GM12878 (cell line): Measurements from ENCODE around the gene POLD1. TPM values are rescaled to one million over a fixed set of nuclear protein-coding genes. Genes with fewer than 3 reads are reported as not detected.

Source experiments
- ATAC-seq: fragments of 200-7000 bp; cut with Tn5 transposase; 3 replicates; pipeline ENCODE4 v1.9.1; 2020; ENCODE audit warnings: mild to moderate bottlenecking, moderate library complexity
- BruUV-seq: library from RNA; stranded (reverse); fragments of 400-500 nt; replicated peaks from 2 replicates; lab custom pipeline; 2021; lab: Mats Ljungman, UMichigan
- CTCF ChIA-PET: fragments of 300-600 bp; sonication (Branson Sonifier 250); formaldehyde crosslinking; extraction: SDS; loops from one replicate; lab custom pipeline; 2021; ENCODE audit warnings: inconsistent platforms; lab: Yijun Ruan, JAX
- POLR2A ChIA-PET: fragments of 350-600 bp; formaldehyde crosslinking; extraction: SDS; loops from one replicate; lab custom pipeline; 2021; ENCODE audit warnings: inconsistent platforms; lab: Charles Lee
- RAD21 ChIA-PET: fragments of 300-600 bp; sonication (Branson Sonifier 250); formaldehyde crosslinking; loops from one replicate; lab custom pipeline; 2023; ENCODE audit warnings: antibody characterized with exemption; ENCODE audit not compliant: unreplicated experiment; lab: Charles Lee
- SMC1A ChIA-PET: fragments of 300-600 bp; sonication (Branson Sonifier 250); formaldehyde crosslinking; loops from one replicate; lab custom pipeline; 2023; ENCODE audit not compliant: unreplicated experiment, uncharacterized antibody; lab: Charles Lee
- DNase-seq: peaks from one replicate; pipeline ENCODE4 v3.0.0-alpha.2; 2011; ENCODE audit warnings: low read depth, low spot score
- FAIRE-seq: peaks from 3 replicates; lab custom pipeline; 2011; peaks lifted over from hg19 to GRCh38; lab: Jason Lieb, UNC
- H2AFZ ChIP-seq: 2 replicates; pipeline ENCODE4 v1.6.0; 2011; ENCODE audit warnings: low read depth, low read length, control low read depth; ENCODE audit not compliant: control insufficient read depth
- H3K27ac ChIP-seq: 2 replicates; pipeline ENCODE4 v1.5.1; 2011; ENCODE audit warnings: control low read depth; ENCODE audit not compliant: control insufficient read depth, insufficient read depth
- H3K27me3 ChIP-seq, 2 experiments: replicated peaks in 1 of 2; 2 replicates each; pipeline versions ENCODE4 v1.6.0 to v1.6.1; 2011; ENCODE audit warnings: low read length in 1 of 2; ENCODE audit not compliant: control insufficient read depth in 2 of 2, insufficient read depth in 2 of 2
- H3K36me3 ChIP-seq, 2 experiments: 2 replicates each; pipeline ENCODE4 v1.5.1; 2011; ENCODE audit warnings: low read length in 1 of 2; ENCODE audit not compliant: control insufficient read depth in 2 of 2, insufficient read depth in 2 of 2
- H3K4me1 ChIP-seq: 2 replicates; pipeline ENCODE4 v1.6.1; 2011; ENCODE audit warnings: mild to moderate bottlenecking, low read length, moderate library complexity, mixed read lengths; ENCODE audit not compliant: control insufficient read depth, insufficient read depth
- H3K4me2 ChIP-seq: 2 replicates; pipeline ENCODE4 v1.6.0; 2011; ENCODE audit warnings: control low read depth; ENCODE audit not compliant: control insufficient read depth, insufficient read depth
- H3K4me3 ChIP-seq: fragments of 200-600 bp; sonication (generic); 2 replicates; pipeline ENCODE4 v1.5.1; 2016
- H3K79me2 ChIP-seq: 2 replicates; pipeline ENCODE4 v1.6.0; 2011; ENCODE audit warnings: low read length; ENCODE audit not compliant: control insufficient read depth, insufficient read depth
- H3K9ac ChIP-seq: 2 replicates; pipeline ENCODE4 v1.8.0; 2011; ENCODE audit warnings: low read length, control low read depth, mixed read lengths; ENCODE audit not compliant: control insufficient read depth, insufficient read depth
- H3K9me3 ChIP-seq: replicated peaks from 3 replicates; pipeline ENCODE4 v1.5.1; 2011; ENCODE audit warnings: mild to moderate bottlenecking, low read length; ENCODE audit not compliant: control insufficient read depth, insufficient read depth
- H4K20me1 ChIP-seq: 2 replicates; pipeline ENCODE4 v1.6.0; 2011; ENCODE audit not compliant: control insufficient read depth, insufficient read depth
- ATF7 ChIP-seq: fragments of 450-650 bp; IDR thresholded peaks from 2 replicates; pipeline ENCODE4 v1.6.1; 2016; ENCODE audit warnings: low read depth, mild to moderate bottlenecking
- BMI1 ChIP-seq: fragments of 450-650 bp; IDR thresholded peaks from 2 replicates; pipeline ENCODE4 v1.6.1; 2016; ENCODE audit warnings: mild to moderate bottlenecking, moderate library complexity, borderline replicate concordance
- CHD2 ChIP-seq: IDR thresholded peaks from 2 replicates; pipeline ENCODE4 v1.6.1; 2011; ENCODE audit warnings: low read depth, low read length, improper control_type of control experiment, borderline replicate concordance
- EZH2 ChIP-seq: IDR thresholded peaks from 2 replicates; pipeline ENCODE4 v1.6.1; 2012; ENCODE audit warnings: low read depth, mild to moderate bottlenecking, control low read depth, inconsistent platforms, low read length, borderline replicate concordance; ENCODE audit not compliant: control insufficient read depth
- HDAC6 ChIP-seq: fragments of 200-600 bp; sonication (generic); IDR thresholded peaks from one replicate; pipeline ENCODE4 v1.8.0; 2017; ENCODE audit warnings: antibody characterized with exemption; ENCODE audit not compliant: unreplicated experiment
- IKZF1 ChIP-seq: fragments of 450-650 bp; conservative IDR thresholded peaks from 2 replicates; pipeline ENCODE4 v1.6.1; 2017; ENCODE audit warnings: antibody characterized with exemption, mild to moderate bottlenecking
- POLR2A ChIP-seq: IDR thresholded peaks from 2 replicates; pipeline ENCODE4 v1.6.1; 2011; ENCODE audit warnings: low read depth, mild to moderate bottlenecking, low read length
- RAD21 ChIP-seq: IDR thresholded peaks from 2 replicates; pipeline ENCODE4 v1.6.1; 2011; ENCODE audit warnings: mild to moderate bottlenecking, low read depth, low read length, moderate library complexity; ENCODE audit not compliant: insufficient read depth
- RAD51 ChIP-seq: fragments of 450-650 bp; IDR thresholded peaks from 2 replicates; pipeline ENCODE4 v1.6.1; 2016; ENCODE audit warnings: moderate library complexity, mild to moderate bottlenecking, inconsistent platforms
- SMARCA5 ChIP-seq: fragments of 450-650 bp; IDR thresholded peaks from 2 replicates; pipeline ENCODE4 v1.6.1; 2017; ENCODE audit warnings: mild to moderate bottlenecking
- SRF ChIP-seq, 2 experiments: IDR thresholded peaks; 2 replicates each; pipeline ENCODE4 v1.6.1; 2011; ENCODE audit warnings: low read depth in 2 of 2, low read length in 2 of 2, mild to moderate bottlenecking in 1 of 2, moderate library complexity in 1 of 2
- TBL1XR1 ChIP-seq: IDR thresholded peaks from 2 replicates; pipeline ENCODE4 v1.6.1; 2012; ENCODE audit warnings: low read depth, low read length, improper control_type of control experiment
- WRNIP1 ChIP-seq: IDR thresholded peaks from 2 replicates; pipeline ENCODE4 v1.6.1; 2011; ENCODE audit warnings: low read depth, low read length, improper control_type of control experiment, borderline replicate concordance
- ZBED1 ChIP-seq: IDR thresholded peaks from 2 replicates; pipeline ENCODE4 v1.6.1; 2016; ENCODE audit warnings: borderline replicate concordance
- ZNF274 ChIP-seq: IDR thresholded peaks from one replicate; pipeline ENCODE4 v1.8.0; 2011; ENCODE audit not compliant: insufficient read length, insufficient read depth
- WGBS: methylation state at CpG from one replicate; pipeline ENCODE4 v1.1.6; 2016; ENCODE audit warnings: low lambda C conversion rate; ENCODE audit not compliant: insufficient replicate concordance, insufficient coverage; ENCODE audit errors: missing lambda C conversion rate; 5-methylcytosine and 5-hydroxymethylcytosine counted together
- in situ Hi-C: fragments of 300-500 bp; cut with MboI; formaldehyde crosslinking; loops from 9 replicates; pipeline ENCODE4 v1.14.3; 2018; ENCODE audit warnings: mixed read lengths
- intact Hi-C: fragments of 100-400 bp; cut with micrococcal nuclease; formaldehyde crosslinking; loops from one replicate; pipeline ENCODE4 v1.14.2; 2022; ENCODE audit not compliant: unreplicated experiment
- polyA plus RNA-seq, 11 experiments: library from polyadenylated mRNA; depleted of rRNA in 4 of 11; unstranded in 6 of 11; stranded (reverse) in 5 of 11; fragments of >200 nt; fragmentation: Nextera tagmentation in 4 of 11; fragmentation: Illumina TruSeq in 1 of 11; extraction: Ambion mirVana in 4 of 11; extraction: Trizol in 1 of 11; gene quantifications; 1 replicate in 1 of 11; 2 replicates in 10 of 11; pipeline versions ENCODE4 v1.2.1 to v1.2.3, GENCODE V29; 2011 to 2016; ENCODE audit warnings: inconsistent platforms in 2 of 11, missing spikeins in 2 of 11, low read depth in 1 of 11
- total RNA-seq, 4 experiments: library from RNA; depleted of rRNA in 3 of 4; stranded (reverse); fragments of >200 nt in 3 of 4; fragmentation: Illumina TruSeq in 1 of 4; extraction: Trizol in 1 of 4; gene quantifications; 2 replicates each; pipeline versions ENCODE4 v1.2.1 to v1.2.3, GENCODE V29; 2013 to 2021
- TF ChIP-seq, protein P1 (sequence below), 3 experiments: IDR thresholded peaks in 2 of 3; conservative IDR thresholded peaks in 1 of 3; 2 replicates each; pipeline ENCODE4 v1.5.1; 2011; ENCODE audit warnings: low read depth in 3 of 3, low read length in 3 of 3, mild to moderate bottlenecking in 3 of 3, control low read depth in 2 of 3, moderate library complexity in 2 of 3, inconsistent platforms in 1 of 3, mixed read lengths in 1 of 3; ENCODE audit not compliant: control insufficient read depth in 2 of 3, insufficient read depth in 1 of 3; ENCODE audit errors: extremely low read depth in 1 of 3
- TF ChIP-seq, protein P2 (sequence below): fragments of 450-650 bp; conservative IDR thresholded peaks from 2 replicates; pipeline ENCODE4 v1.6.1; 2017; ENCODE audit warnings: mild to moderate bottlenecking, moderate library complexity
- TF ChIP-seq, protein P3 (sequence below): fragments of 450-650 bp; IDR thresholded peaks from 2 replicates; pipeline ENCODE4 v1.6.1; 2014; ENCODE audit warnings: mild to moderate bottlenecking

The POLD1 gene
- total and polyA plus RNA-seq, 10 of the 15 experiments (the other 5 are each of a cell fraction or from before 2014, with no cell fraction given) = 0.76 to 165 (median 63.4) TPM

DNA sequence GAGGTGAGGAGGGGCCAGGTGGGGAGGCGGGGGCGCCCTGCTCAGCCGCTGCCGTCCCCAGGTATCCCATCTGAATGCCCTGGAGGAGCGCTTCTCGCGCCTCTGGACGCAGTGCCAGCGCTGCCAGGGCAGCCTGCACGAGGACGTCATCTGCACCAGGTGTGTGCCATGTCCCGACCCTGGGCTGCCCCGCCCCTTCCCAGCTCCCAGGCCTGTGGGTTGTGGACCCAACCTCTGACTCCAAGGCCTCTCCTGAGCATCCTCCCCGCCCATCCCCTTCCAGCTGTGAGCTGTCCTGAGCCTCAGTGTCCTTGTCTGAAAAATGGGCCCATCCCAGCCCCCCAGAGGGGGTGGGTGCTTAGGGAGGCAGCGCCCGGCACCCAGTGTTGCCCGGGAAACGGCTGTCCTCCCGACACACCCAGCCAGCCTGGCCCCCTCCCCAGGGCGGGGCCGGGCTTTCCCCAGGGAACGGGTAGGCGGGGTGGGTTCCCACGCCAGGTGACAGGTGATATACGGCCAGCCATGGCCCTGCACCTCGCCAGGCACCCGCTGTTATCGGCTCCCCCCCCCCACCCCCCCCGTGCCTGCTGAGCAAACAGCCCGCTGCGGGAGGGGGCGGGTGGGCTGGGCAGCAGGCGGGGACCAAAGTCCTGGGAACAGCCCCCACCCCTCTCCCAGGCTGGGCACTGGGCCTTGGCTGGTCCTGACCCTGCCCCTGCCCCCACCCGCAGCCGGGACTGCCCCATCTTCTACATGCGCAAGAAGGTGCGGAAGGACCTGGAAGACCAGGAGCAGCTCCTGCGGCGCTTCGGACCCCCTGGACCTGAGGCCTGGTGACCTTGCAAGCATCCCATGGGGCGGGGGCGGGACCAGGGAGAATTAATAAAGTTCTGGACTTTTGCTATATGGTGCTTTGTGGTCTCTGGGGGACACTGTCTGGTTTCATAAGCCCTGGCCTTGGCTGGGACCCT, 33.2 kb downstream of the POLD1 start:
- H2AFZ ChIP-seq = no peak overlapping the region
- DNase-seq (no peak), FAIRE-seq (no peak), ATAC-seq (no peak)
- WGBS = 36% methylated on average over 24 of the region's 42 CpGs
- peaks cover 0 to 5% of the 10 kb centered on the region in 2 experiments; a peak in 3 of 4 replicates for H3K36me3 ChIP-seq
- intact Hi-C loops (loop anchor here (2.0 kb wide), 3 partner anchors 15 to 49 kb away; partner anchors contain the start of gene MYBPC2), in situ Hi-C loops (no loop called here)
- peak overlapping the region; percentile 72 for H3K4me2 ChIP-seq
- H3K9me3 ChIP-seq = no peaks in the 10 kb centered on the region
- H4K20me1 ChIP-seq = no peaks in the 10 kb centered on the region
- BruUV-seq = no TSS peak
- ChIA-PET CTCF (interaction anchor here (0.7 to 4.2 kb wide), 4 partner anchors 13 to 60 kb away, joined by 3 to 30 read pairs (median 16); no protein-coding TSS in a partner anchor), RAD21 (interaction anchor here (0.6 to 2.7 kb wide), 8 partner anchors 11 to 88 kb away, joined by 3 to 6 read pairs (median 4); partner anchors contain the start of genes KCNC3 and NAPSA), SMC1A (interaction anchor here (1.0 kb wide), 1 partner anchor 32 kb away, joined by 4 read pairs; no protein-coding TSS in a partner anchor), POLR2A (interaction anchor here (0.6 to 4.8 kb wide), 9 partner anchors 12 to 1544 kb away, joined by 3 to 26 read pairs (median 4); no protein-coding TSS in a partner anchor)
- H3K27ac ChIP-seq = peak overlapping the region; percentile 95
- peaks cover 40% of the 10 kb centered on the region for H3K4me1 ChIP-seq
- peaks cover 31% of the 10 kb centered on the region for H3K79me2 ChIP-seq
- H3K4me3 ChIP-seq = peak overlapping the region; percentile 78; the same call in 1 of the 2 replicates
- H3K27me3 ChIP-seq = no peaks in the 10 kb centered on the region
- H3K9ac ChIP-seq = peak overlapping the region; percentile 60; the same call in 1 of the 2 replicates
- no peak for TF ChIP-seq TBL1XR1
- TF ChIP-seq SMARCA5 = peak; percentile 89
- no peak for TF ChIP-seq EZH2
- TF ChIP-seq IKZF1 = no peak; the same call in 1 of the 2 replicates
- no peak for TF ChIP-seq SRF (IDR thresholded peaks at IDR 0.05; ENCODE audit: low read depth in 2 of 2, low read length in 2 of 2)
- TF ChIP-seq ZNF274 = no peak
- no peak for TF ChIP-seq BMI1
- TF ChIP-seq WRNIP1 = no peak
- TF ChIP-seq RAD51 = no peak
- TF ChIP-seq ZBED1 = no peak
- TF ChIP-seq, protein P1, sequence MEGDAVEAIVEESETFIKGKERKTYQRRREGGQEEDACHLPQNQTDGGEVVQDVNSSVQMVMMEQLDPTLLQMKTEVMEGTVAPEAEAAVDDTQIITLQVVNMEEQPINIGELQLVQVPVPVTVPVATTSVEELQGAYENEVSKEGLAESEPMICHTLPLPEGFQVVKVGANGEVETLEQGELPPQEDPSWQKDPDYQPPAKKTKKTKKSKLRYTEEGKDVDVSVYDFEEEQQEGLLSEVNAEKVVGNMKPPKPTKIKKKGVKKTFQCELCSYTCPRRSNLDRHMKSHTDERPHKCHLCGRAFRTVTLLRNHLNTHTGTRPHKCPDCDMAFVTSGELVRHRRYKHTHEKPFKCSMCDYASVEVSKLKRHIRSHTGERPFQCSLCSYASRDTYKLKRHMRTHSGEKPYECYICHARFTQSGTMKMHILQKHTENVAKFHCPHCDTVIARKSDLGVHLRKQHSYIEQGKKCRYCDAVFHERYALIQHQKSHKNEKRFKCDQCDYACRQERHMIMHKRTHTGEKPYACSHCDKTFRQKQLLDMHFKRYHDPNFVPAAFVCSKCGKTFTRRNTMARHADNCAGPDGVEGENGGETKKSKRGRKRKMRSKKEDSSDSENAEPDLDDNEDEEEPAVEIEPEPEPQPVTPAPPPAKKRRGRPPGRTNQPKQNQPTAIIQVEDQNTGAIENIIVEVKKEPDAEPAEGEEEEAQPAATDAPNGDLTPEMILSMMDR (IDR thresholded peaks at IDR 0.05 in 2 of 3, conservative IDR thresholded peaks at IDR 0.05 in 1 of 3; ENCODE audit: control insufficient read depth in 2 of 3, extremely low read depth in 1 of 3, insufficient read depth in 1 of 3, low read depth in 3 of 3, low read length in 3 of 3) = no peak
- 0 out of 2 replicates have a peak, but pooled peaks have one; percentile 14 for TF ChIP-seq CHD2
- 0 out of 2 replicates have a peak, but pooled peaks have one; percentile 32 for TF ChIP-seq POLR2A
- TF ChIP-seq RAD21 = no peak
- peak; percentile 22; the same call in 1 of the 2 replicates for TF ChIP-seq ATF7
- TF ChIP-seq, protein P2, sequence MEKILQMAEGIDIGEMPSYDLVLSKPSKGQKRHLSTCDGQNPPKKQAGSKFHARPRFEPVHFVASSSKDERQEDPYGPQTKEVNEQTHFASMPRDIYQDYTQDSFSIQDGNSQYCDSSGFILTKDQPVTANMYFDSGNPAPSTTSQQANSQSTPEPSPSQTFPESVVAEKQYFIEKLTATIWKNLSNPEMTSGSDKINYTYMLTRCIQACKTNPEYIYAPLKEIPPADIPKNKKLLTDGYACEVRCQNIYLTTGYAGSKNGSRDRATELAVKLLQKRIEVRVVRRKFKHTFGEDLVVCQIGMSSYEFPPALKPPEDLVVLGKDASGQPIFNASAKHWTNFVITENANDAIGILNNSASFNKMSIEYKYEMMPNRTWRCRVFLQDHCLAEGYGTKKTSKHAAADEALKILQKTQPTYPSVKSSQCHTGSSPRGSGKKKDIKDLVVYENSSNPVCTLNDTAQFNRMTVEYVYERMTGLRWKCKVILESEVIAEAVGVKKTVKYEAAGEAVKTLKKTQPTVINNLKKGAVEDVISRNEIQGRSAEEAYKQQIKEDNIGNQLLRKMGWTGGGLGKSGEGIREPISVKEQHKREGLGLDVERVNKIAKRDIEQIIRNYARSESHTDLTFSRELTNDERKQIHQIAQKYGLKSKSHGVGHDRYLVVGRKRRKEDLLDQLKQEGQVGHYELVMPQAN = 0 out of 2 replicates have a peak, but pooled peaks have one; percentile 8
- no peak for TF ChIP-seq HDAC6
- TF ChIP-seq, protein P3, sequence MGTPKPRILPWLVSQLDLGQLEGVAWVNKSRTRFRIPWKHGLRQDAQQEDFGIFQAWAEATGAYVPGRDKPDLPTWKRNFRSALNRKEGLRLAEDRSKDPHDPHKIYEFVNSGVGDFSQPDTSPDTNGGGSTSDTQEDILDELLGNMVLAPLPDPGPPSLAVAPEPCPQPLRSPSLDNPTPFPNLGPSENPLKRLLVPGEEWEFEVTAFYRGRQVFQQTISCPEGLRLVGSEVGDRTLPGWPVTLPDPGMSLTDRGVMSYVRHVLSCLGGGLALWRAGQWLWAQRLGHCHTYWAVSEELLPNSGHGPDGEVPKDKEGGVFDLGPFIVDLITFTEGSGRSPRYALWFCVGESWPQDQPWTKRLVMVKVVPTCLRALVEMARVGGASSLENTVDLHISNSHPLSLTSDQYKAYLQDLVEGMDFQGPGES = no peak
